Measurements from ENCODE around the gene CNIH1. TPM values are rescaled to one million over a fixed set of nuclear protein-coding genes. Genes with fewer than 3 reads are reported as not detected.

The CNIH1 gene
- total and polyA plus RNA-seq, 9 donors = 53.5 to 203 (median 67.0) TPM

- no peaks in the 10 kb centered on the region for H3K27me3 ChIP-seq
- TF ChIP-seq CTCF (IDR thresholded peaks at IDR 0.05) (no peak), POLR2A (IDR thresholded peaks at IDR 0.05) (no peak), EP300 (IDR thresholded peaks at IDR 0.05) (no peak)
- intact Hi-C loops (cut with DNase I) = no loop called here
- H3K27ac ChIP-seq = no peak overlapping the region
- WGBS, 3 donors = 60 to 67% (median 60%) methylated on average over 2 of the region's 2 CpGs
- no peaks in the 10 kb centered on the region for H3K36me3 ChIP-seq
- DNase-seq = no peak
- H3K4me3 ChIP-seq = no peak overlapping the region
- no peaks in the 10 kb centered on the region for H3K9me3 ChIP-seq
- H3K4me1 ChIP-seq (ENCODE audit: insufficient read depth) = peaks cover 10% of the 10 kb centered on the region
Observed at GRCh38 chr14:54474232-54474793, 33.1 kb upstream of the CNIH1 start.

GRCh38 chr14:54472315-54472714, 31.1 kb upstream of the CNIH1 start:
- WGBS, 3 donors = 76 to 81% (median 79%) methylated on average over 4 of the region's 4 CpGs
- intact Hi-C loops (cut with DNase I) = no loop called here
- Histone ChIP-seq H3K4me1 (ENCODE audit: insufficient read depth) (peaks cover 10% of the 10 kb centered on the region), H3K27me3 (no peaks in the 10 kb centered on the region), H3K4me3 (no peak overlapping the region), H3K36me3 (no peaks in the 10 kb centered on the region), H3K27ac (no peak overlapping the region), H3K9me3 (peaks cover 0 to 3% of the 10 kb centered on the region in 2 donors)
- TF ChIP-seq EP300 (IDR thresholded peaks at IDR 0.05) (no peak), CTCF (IDR thresholded peaks at IDR 0.05) (no peak), POLR2A (IDR thresholded peaks at IDR 0.05) (no peak)
- no peak for DNase-seq

- DNase-seq = no peak
- WGBS, 3 donors = 43 to 60% (median 54%) methylated on average over 4 of the region's 4 CpGs
- H3K9me3 ChIP-seq = peaks cover 0 to 5% of the 10 kb centered on the region in 2 donors
- TF ChIP-seq POLR2A (IDR thresholded peaks at IDR 0.05) = no peak
- TF ChIP-seq EP300 (IDR thresholded peaks at IDR 0.05) = no peak
- TF ChIP-seq CTCF (IDR thresholded peaks at IDR 0.05) = no peak
- no peak overlapping the region for H3K4me3 ChIP-seq
- H3K4me1 ChIP-seq (ENCODE audit: insufficient read depth) = peaks cover 10% of the 10 kb centered on the region
- no peaks in the 10 kb centered on the region for H3K27me3 ChIP-seq
- H3K27ac ChIP-seq = no peak overlapping the region
- intact Hi-C loops (cut with DNase I) = no loop called here
- no peaks in the 10 kb centered on the region for H3K36me3 ChIP-seq
Observed at GRCh38 chr14:54471641-54472040, 30.5 kb upstream of the CNIH1 start.

GRCh38 chr14:54470701-54471100, 29.5 kb upstream of the CNIH1 start:
- Histone ChIP-seq H3K4me1 (ENCODE audit: insufficient read depth) (peaks cover 10% of the 10 kb centered on the region), H3K36me3 (no peaks in the 10 kb centered on the region), H3K9me3 (peaks cover 0 to 5% of the 10 kb centered on the region in 2 donors), H3K4me3 (no peak overlapping the region), H3K27me3 (no peaks in the 10 kb centered on the region), H3K27ac (no peak overlapping the region)
- DNase-seq = no peak
- 85 to 88% (median 88%) methylated on average over 4 of the region's 4 CpGs for WGBS, 3 donors
- no peak for TF ChIP-seq EP300 (IDR thresholded peaks at IDR 0.05)
- TF ChIP-seq POLR2A (IDR thresholded peaks at IDR 0.05) = no peak
- TF ChIP-seq CTCF (IDR thresholded peaks at IDR 0.05) = no peak
- intact Hi-C loops (cut with DNase I) = no loop called here

All from ovary (tissue), 9 donors.